ENCODE results near the gene NEK7. TPM values are rescaled to one million over a fixed set of nuclear protein-coding genes. Genes with fewer than 3 reads are reported as not detected.

Gene NEK7
- polyA plus RNA-seq, 4 donors, result 14.9 to 38.3 (median 27.2) TPM

- 88 to 90% (median 88%) methylated on average over 10 of the region's 10 CpGs for WGBS, 3 donors
Observed at GRCh38 chr1:198328458-198329032, 171.7 kb downstream of the NEK7 start.

GRCh38 chr1:198330982-198331615 is 174.3 kb downstream of the NEK7 start:
- H3K4me1 ChIP-seq (ENCODE audit: control insufficient read depth in 3 of 3, insufficient read depth in 2 of 3, low read depth in 1 of 3, low read length in 2 of 3), result no peaks in the 10 kb centered on the region
- no peak for FAIRE-seq
- H3K27me3 ChIP-seq (ENCODE audit: control insufficient read depth in 3 of 3, insufficient read depth in 3 of 3, low read length in 3 of 3), result peaks cover 0 to 3% (median 0%) of the 10 kb centered on the region in 3 donors
- H3K4me3 ChIP-seq (ENCODE audit: low read depth in 1 of 3, low read length in 3 of 3), result no peak overlapping the region
- DNase-seq, result no peak
- H3K9me3 ChIP-seq (ENCODE audit: control insufficient read depth in 2 of 2, insufficient read depth in 1 of 2, low read depth in 1 of 2, low read length in 1 of 2), result no peaks in the 10 kb centered on the region
- no peaks in the 10 kb centered on the region for H3K36me3 ChIP-seq (ENCODE audit: control insufficient read depth in 3 of 3, insufficient read depth in 2 of 3, low read depth in 1 of 3, low read length in 3 of 3)
- H3K27ac ChIP-seq (ENCODE audit: low read depth in 1 of 3, low read length in 2 of 3), result no peak overlapping the region
- 42 to 59% (median 43%) methylated on average over 2 of the region's 2 CpGs for WGBS, 3 donors

More at GRCh38 chr1:198328458-198329032, 171.7 kb downstream of the NEK7 start:
- H3K4me1 ChIP-seq (ENCODE audit: control insufficient read depth in 3 of 3, insufficient read depth in 2 of 3, low read depth in 1 of 3, low read length in 2 of 3), result no peaks in the 10 kb centered on the region
- FAIRE-seq (no peak), DNase-seq (no peak)
- no peak overlapping the region for H3K27ac ChIP-seq (ENCODE audit: low read depth in 1 of 3, low read length in 2 of 3)
- H3K9me3 ChIP-seq (ENCODE audit: control insufficient read depth in 2 of 2, insufficient read depth in 1 of 2, low read depth in 1 of 2, low read length in 1 of 2), result no peaks in the 10 kb centered on the region
- H3K27me3 ChIP-seq (ENCODE audit: control insufficient read depth in 3 of 3, insufficient read depth in 3 of 3, low read length in 3 of 3), result no peaks in the 10 kb centered on the region
- no peaks in the 10 kb centered on the region for H3K36me3 ChIP-seq (ENCODE audit: control insufficient read depth in 3 of 3, insufficient read depth in 2 of 3, low read depth in 1 of 3, low read length in 3 of 3)
- no peak overlapping the region for H3K4me3 ChIP-seq (ENCODE audit: low read depth in 1 of 3, low read length in 3 of 3)

GRCh38 chr1:198333744-198334143 is 176.9 kb downstream of the NEK7 start:
- 63 to 83% (median 76%) methylated on average over 1 of the region's 1 CpG for WGBS, 3 donors
- H3K36me3 ChIP-seq (ENCODE audit: control insufficient read depth in 3 of 3, insufficient read depth in 2 of 3, low read depth in 1 of 3, low read length in 3 of 3), result no peaks in the 10 kb centered on the region
- peaks cover 0 to 3% (median 0%) of the 10 kb centered on the region in 3 donors for H3K27me3 ChIP-seq (ENCODE audit: control insufficient read depth in 3 of 3, insufficient read depth in 3 of 3, low read length in 3 of 3)
- H3K9me3 ChIP-seq (ENCODE audit: control insufficient read depth in 2 of 2, insufficient read depth in 1 of 2, low read depth in 1 of 2, low read length in 1 of 2), result no peaks in the 10 kb centered on the region
- FAIRE-seq, result no peak
- DNase-seq, result no peak
- H3K4me3 ChIP-seq (ENCODE audit: low read depth in 1 of 3, low read length in 3 of 3), result no peak overlapping the region
- H3K27ac ChIP-seq (ENCODE audit: low read depth in 1 of 3, low read length in 2 of 3), result no peak overlapping the region
- no peaks in the 10 kb centered on the region for H3K4me1 ChIP-seq (ENCODE audit: control insufficient read depth in 3 of 3, insufficient read depth in 2 of 3, low read depth in 1 of 3, low read length in 2 of 3)

- no peaks in the 10 kb centered on the region for H3K9me3 ChIP-seq (ENCODE audit: control insufficient read depth in 2 of 2, insufficient read depth in 1 of 2, low read depth in 1 of 2, low read length in 1 of 2)
- no peak overlapping the region for H3K4me3 ChIP-seq (ENCODE audit: low read depth in 1 of 3, low read length in 3 of 3)
- H3K27ac ChIP-seq (ENCODE audit: low read depth in 1 of 3, low read length in 2 of 3), result no peak overlapping the region
- 87 to 90% (median 90%) methylated on average over 1 of the region's 1 CpG for WGBS, 3 donors
- no peaks in the 10 kb centered on the region for H3K4me1 ChIP-seq (ENCODE audit: control insufficient read depth in 3 of 3, insufficient read depth in 2 of 3, low read depth in 1 of 3, low read length in 2 of 3)
- H3K27me3 ChIP-seq (ENCODE audit: control insufficient read depth in 3 of 3, insufficient read depth in 3 of 3, low read length in 3 of 3), result peaks cover 0 to 3% (median 0%) of the 10 kb centered on the region in 3 donors
- FAIRE-seq, result no peak
- DNase-seq, result no peak
- no peaks in the 10 kb centered on the region for H3K36me3 ChIP-seq (ENCODE audit: control insufficient read depth in 3 of 3, insufficient read depth in 2 of 3, low read depth in 1 of 3, low read length in 3 of 3)
Observed at GRCh38 chr1:198335663-198336062, 178.9 kb downstream of the NEK7 start.

GRCh38 chr1:198337886-198338285 is 181.1 kb downstream of the NEK7 start:
- Histone ChIP-seq H3K27ac (ENCODE audit: low read depth in 1 of 3, low read length in 2 of 3) (no peak overlapping the region), H3K4me1 (ENCODE audit: control insufficient read depth in 3 of 3, insufficient read depth in 2 of 3, low read depth in 1 of 3, low read length in 2 of 3) (no peaks in the 10 kb centered on the region), H3K27me3 (ENCODE audit: control insufficient read depth in 3 of 3, insufficient read depth in 3 of 3, low read length in 3 of 3) (peaks cover 0 to 3% (median 0%) of the 10 kb centered on the region in 3 donors), H3K36me3 (ENCODE audit: control insufficient read depth in 3 of 3, insufficient read depth in 2 of 3, low read depth in 1 of 3, low read length in 3 of 3) (no peaks in the 10 kb centered on the region), H3K4me3 (ENCODE audit: low read depth in 1 of 3, low read length in 3 of 3) (no peak overlapping the region), H3K9me3 (ENCODE audit: control insufficient read depth in 2 of 2, insufficient read depth in 1 of 2, low read depth in 1 of 2, low read length in 1 of 2) (no peaks in the 10 kb centered on the region)
- DNase-seq (no peak), FAIRE-seq (no peak)

- H3K4me3 ChIP-seq (ENCODE audit: low read depth in 1 of 3, low read length in 3 of 3), result no peak overlapping the region
- no peaks in the 10 kb centered on the region for H3K36me3 ChIP-seq (ENCODE audit: control insufficient read depth in 3 of 3, insufficient read depth in 2 of 3, low read depth in 1 of 3, low read length in 3 of 3)
- FAIRE-seq, result no peak
- H3K27ac ChIP-seq (ENCODE audit: low read depth in 1 of 3, low read length in 2 of 3), result no peak overlapping the region
- no peaks in the 10 kb centered on the region for H3K9me3 ChIP-seq (ENCODE audit: control insufficient read depth in 2 of 2, insufficient read depth in 1 of 2, low read depth in 1 of 2, low read length in 1 of 2)
- no peak for DNase-seq
- WGBS, 3 donors, result 82 to 88% (median 88%) methylated on average over 1 of the region's 1 CpG
- no peaks in the 10 kb centered on the region for H3K27me3 ChIP-seq (ENCODE audit: control insufficient read depth in 3 of 3, insufficient read depth in 3 of 3, low read length in 3 of 3)
- H3K4me1 ChIP-seq (ENCODE audit: control insufficient read depth in 3 of 3, insufficient read depth in 2 of 3, low read depth in 1 of 3, low read length in 2 of 3), result no peaks in the 10 kb centered on the region
Observed at GRCh38 chr1:198340139-198340538, 183.3 kb downstream of the NEK7 start.

GRCh38 chr1:198346178-198346577 is 189.4 kb downstream of the NEK7 start:
- Histone ChIP-seq H3K4me1 (ENCODE audit: control insufficient read depth in 3 of 3, insufficient read depth in 2 of 3, low read depth in 1 of 3, low read length in 2 of 3) (no peaks in the 10 kb centered on the region), H3K4me3 (ENCODE audit: low read depth in 1 of 3, low read length in 3 of 3) (no peak overlapping the region), H3K27me3 (ENCODE audit: control insufficient read depth in 3 of 3, insufficient read depth in 3 of 3, low read length in 3 of 3) (no peaks in the 10 kb centered on the region), H3K27ac (ENCODE audit: low read depth in 1 of 3, low read length in 2 of 3) (no peak overlapping the region), H3K9me3 (ENCODE audit: control insufficient read depth in 2 of 2, insufficient read depth in 1 of 2, low read depth in 1 of 2, low read length in 1 of 2) (no peaks in the 10 kb centered on the region), H3K36me3 (ENCODE audit: control insufficient read depth in 3 of 3, insufficient read depth in 2 of 3, low read depth in 1 of 3, low read length in 3 of 3) (no peaks in the 10 kb centered on the region)
- WGBS, 3 donors, result 33 to 65% (median 35%) methylated on average over 3 of the region's 3 CpGs
- DNase-seq (no peak), FAIRE-seq (no peak)

GRCh38 chr1:198350456-198350855 is 193.7 kb downstream of the NEK7 start:
- no peak overlapping the region for H3K27ac ChIP-seq (ENCODE audit: low read depth in 1 of 3, low read length in 2 of 3)
- no peak for DNase-seq
- H3K9me3 ChIP-seq (ENCODE audit: control insufficient read depth in 2 of 2, insufficient read depth in 1 of 2, low read depth in 1 of 2, low read length in 1 of 2), result no peaks in the 10 kb centered on the region
- H3K27me3 ChIP-seq (ENCODE audit: control insufficient read depth in 3 of 3, insufficient read depth in 3 of 3, low read length in 3 of 3), result no peaks in the 10 kb centered on the region
- FAIRE-seq, result no peak
- no peak overlapping the region for H3K4me3 ChIP-seq (ENCODE audit: low read depth in 1 of 3, low read length in 3 of 3)
- no peaks in the 10 kb centered on the region for H3K36me3 ChIP-seq (ENCODE audit: control insufficient read depth in 3 of 3, insufficient read depth in 2 of 3, low read depth in 1 of 3, low read length in 3 of 3)
- H3K4me1 ChIP-seq (ENCODE audit: control insufficient read depth in 3 of 3, insufficient read depth in 2 of 3, low read depth in 1 of 3, low read length in 2 of 3), result no peaks in the 10 kb centered on the region
